ENCODE data around the gene EYS.
"Not testable (repeated sequence)": the region's sequence is repeated elsewhere in the genome, so short reads cannot be mapped to it uniquely, and the experiment has no call there.

The EYS gene

DNA sequence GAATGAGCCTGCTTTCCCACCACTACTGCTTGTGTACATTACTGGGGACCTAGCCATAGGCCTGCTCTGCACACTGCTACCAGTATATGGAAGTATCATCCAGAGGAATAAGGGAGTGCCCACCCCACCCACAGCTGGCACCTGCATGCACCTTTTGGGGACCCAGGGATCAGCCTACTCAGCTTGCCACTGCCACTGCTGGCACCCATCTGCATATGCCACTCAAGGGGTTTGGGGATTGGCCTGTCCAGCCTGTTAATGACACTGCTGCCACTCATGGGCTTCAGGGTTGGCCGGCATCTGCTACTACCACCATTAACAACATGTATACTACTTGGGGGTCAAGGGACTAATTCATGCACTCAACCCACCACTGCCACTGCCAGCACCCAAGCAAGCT, 1239.4 kb downstream of the EYS start:
- Histone ChIP-seq H3K4me3 (ENCODE audit: low read depth, low read length) (no peak overlapping the region), H3K27ac (no peak overlapping the region), H2AFZ (no peak overlapping the region), H3K36me3 (ENCODE audit: control insufficient read depth, insufficient read depth, low read length) (no peaks in the 10 kb centered on the region), H3K79me2 (no peaks in the 10 kb centered on the region), H3K27me3 (ENCODE audit: control insufficient read depth, insufficient read depth, low read length) (no peaks in the 10 kb centered on the region), H3K4me1 (no peaks in the 10 kb centered on the region), H3K9ac (no peak overlapping the region), H3K9me3 (ENCODE audit: control insufficient read depth, low read length) (no peaks in the 10 kb centered on the region), H3K4me2 (ENCODE audit: low read length) (no peak overlapping the region)
- TF ChIP-seq, protein P1, sequence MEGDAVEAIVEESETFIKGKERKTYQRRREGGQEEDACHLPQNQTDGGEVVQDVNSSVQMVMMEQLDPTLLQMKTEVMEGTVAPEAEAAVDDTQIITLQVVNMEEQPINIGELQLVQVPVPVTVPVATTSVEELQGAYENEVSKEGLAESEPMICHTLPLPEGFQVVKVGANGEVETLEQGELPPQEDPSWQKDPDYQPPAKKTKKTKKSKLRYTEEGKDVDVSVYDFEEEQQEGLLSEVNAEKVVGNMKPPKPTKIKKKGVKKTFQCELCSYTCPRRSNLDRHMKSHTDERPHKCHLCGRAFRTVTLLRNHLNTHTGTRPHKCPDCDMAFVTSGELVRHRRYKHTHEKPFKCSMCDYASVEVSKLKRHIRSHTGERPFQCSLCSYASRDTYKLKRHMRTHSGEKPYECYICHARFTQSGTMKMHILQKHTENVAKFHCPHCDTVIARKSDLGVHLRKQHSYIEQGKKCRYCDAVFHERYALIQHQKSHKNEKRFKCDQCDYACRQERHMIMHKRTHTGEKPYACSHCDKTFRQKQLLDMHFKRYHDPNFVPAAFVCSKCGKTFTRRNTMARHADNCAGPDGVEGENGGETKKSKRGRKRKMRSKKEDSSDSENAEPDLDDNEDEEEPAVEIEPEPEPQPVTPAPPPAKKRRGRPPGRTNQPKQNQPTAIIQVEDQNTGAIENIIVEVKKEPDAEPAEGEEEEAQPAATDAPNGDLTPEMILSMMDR (IDR thresholded peaks at IDR 0.05) = no peak

DNA sequence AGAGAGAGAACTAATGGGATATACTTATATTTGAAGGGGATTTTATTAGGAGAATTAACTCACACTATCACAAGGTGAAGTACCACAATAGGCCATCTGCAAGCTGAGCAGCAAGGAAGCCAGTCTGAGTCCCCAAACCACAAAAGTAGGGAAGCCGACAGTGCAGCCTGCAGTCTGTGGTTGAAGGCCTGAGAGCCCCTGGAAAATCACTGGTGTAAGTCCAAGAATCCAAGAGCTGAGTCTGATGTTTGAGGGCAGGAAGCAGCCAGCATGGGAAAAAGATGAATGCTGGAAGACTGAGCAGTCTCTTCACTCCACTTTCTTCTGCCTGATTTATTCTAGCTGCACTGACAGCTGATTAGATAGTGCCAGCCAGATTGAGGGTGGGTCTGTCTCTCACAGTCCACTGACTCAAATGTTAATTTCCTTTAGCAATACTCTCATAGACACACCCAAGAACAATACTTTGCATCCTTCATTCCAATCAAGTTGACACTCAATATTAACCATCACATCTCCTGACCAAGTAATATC, 1247.5 kb downstream of the EYS start:
- H3K9me3 ChIP-seq (ENCODE audit: control insufficient read depth, low read length) = no peaks in the 10 kb centered on the region
- H3K36me3 ChIP-seq (ENCODE audit: control insufficient read depth, insufficient read depth, low read length) = no peaks in the 10 kb centered on the region
- no peaks in the 10 kb centered on the region for H3K79me2 ChIP-seq
- H2AFZ ChIP-seq = no peak overlapping the region
- TF ChIP-seq, protein P1 (IDR thresholded peaks at IDR 0.05) = no peak
- H3K4me1 ChIP-seq = no peaks in the 10 kb centered on the region
- no peak overlapping the region for H3K4me2 ChIP-seq (ENCODE audit: low read length)
- H3K27ac ChIP-seq = no peak overlapping the region
- no peak overlapping the region for H3K9ac ChIP-seq
- H3K27me3 ChIP-seq (ENCODE audit: control insufficient read depth, insufficient read depth, low read length) = no peaks in the 10 kb centered on the region
- no peak overlapping the region for H3K4me3 ChIP-seq (ENCODE audit: low read depth, low read length)

DNA sequence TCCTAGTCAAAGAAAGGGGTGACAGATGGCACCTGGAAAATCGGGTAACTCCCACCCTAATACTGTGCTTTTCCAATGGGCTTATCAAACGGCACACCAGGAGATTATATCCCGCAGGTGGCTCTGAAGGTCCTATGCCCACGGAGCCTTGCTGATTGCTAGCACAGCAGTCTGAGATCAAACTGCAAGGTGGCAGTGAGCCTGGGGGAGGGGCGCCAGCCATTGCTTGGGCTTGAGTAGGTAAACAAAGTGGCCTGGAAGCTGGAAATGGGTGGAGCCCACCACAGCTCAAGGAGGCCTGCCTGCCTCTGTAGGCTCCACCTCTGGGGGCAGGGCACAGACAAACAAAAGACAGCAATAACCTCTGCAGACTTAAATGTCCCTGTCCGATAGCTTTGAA, 1258.9 kb downstream of the EYS start:
- H2AFZ ChIP-seq; H3K9me3 ChIP-seq (ENCODE audit: control insufficient read depth, low read length); H3K36me3 ChIP-seq (ENCODE audit: control insufficient read depth, insufficient read depth, low read length); H3K27me3 ChIP-seq (ENCODE audit: control insufficient read depth, insufficient read depth, low read length); H3K9ac ChIP-seq; H3K4me3 ChIP-seq (ENCODE audit: low read depth, low read length); H3K27ac ChIP-seq; H3K4me1 ChIP-seq; H3K79me2 ChIP-seq; H3K4me2 ChIP-seq (ENCODE audit: low read length): not testable (repeated sequence)

DNA sequence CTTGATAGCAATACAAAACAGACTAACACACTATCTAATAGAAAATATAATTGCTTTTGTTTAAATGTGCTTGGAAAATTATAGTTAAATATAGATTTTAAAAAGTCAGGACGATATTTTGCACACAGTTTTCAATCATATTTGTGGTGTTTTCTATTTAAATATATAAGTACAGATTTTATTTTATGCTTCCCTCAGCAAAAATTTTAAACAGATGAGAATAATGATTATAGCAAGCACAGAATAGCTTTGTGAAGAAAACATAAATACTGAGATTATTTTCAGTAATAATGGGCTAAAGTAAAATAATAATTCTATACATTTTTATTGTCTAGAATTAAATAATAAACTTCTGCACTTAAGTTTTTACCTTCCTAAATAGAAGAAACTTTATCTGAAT, 1262.0 kb downstream of the EYS start:
- no peaks in the 10 kb centered on the region for H3K79me2 ChIP-seq
- H3K27ac ChIP-seq = no peak overlapping the region
- no peak overlapping the region for H3K9ac ChIP-seq
- H3K4me1 ChIP-seq = no peaks in the 10 kb centered on the region
- no peaks in the 10 kb centered on the region for H3K27me3 ChIP-seq (ENCODE audit: control insufficient read depth, insufficient read depth, low read length)
- H2AFZ ChIP-seq = no peak overlapping the region
- no peaks in the 10 kb centered on the region for H3K36me3 ChIP-seq (ENCODE audit: control insufficient read depth, insufficient read depth, low read length)
- TF ChIP-seq, protein P1 (IDR thresholded peaks at IDR 0.05) = no peak
- no peak overlapping the region for H3K4me2 ChIP-seq (ENCODE audit: low read length)
- no peak overlapping the region for H3K4me3 ChIP-seq (ENCODE audit: low read depth, low read length)
- H3K9me3 ChIP-seq (ENCODE audit: control insufficient read depth, low read length) = no peaks in the 10 kb centered on the region

DNA sequence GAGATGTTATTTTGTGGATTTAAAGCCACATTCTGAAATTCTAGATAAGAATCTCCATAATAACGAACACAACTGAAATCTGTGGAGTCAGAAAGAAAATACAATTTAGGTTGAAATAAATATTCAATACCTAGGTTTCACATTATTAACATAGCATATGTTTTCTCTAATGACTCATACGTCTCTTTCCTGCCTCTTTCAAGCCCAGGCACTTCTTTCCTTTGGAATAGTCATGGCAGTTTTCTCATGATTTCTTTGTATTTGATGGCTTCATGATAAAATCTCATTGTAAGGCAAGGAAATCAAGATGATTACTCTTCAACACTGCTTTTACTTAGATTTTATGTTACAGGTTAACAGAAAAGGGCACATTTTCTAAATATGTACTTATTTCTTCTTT, 1267.8 kb downstream of the EYS start:
- no peaks in the 10 kb centered on the region for H3K9me3 ChIP-seq (ENCODE audit: control insufficient read depth, low read length)
- no peak overlapping the region for H3K27ac ChIP-seq
- H3K4me2 ChIP-seq (ENCODE audit: low read length) = no peak overlapping the region
- H3K4me1 ChIP-seq = no peaks in the 10 kb centered on the region
- no peaks in the 10 kb centered on the region for H3K27me3 ChIP-seq (ENCODE audit: control insufficient read depth, insufficient read depth, low read length)
- no peak overlapping the region for H2AFZ ChIP-seq
- no peak overlapping the region for H3K9ac ChIP-seq
- no peaks in the 10 kb centered on the region for H3K36me3 ChIP-seq (ENCODE audit: control insufficient read depth, insufficient read depth, low read length)
- H3K79me2 ChIP-seq = no peaks in the 10 kb centered on the region
- H3K4me3 ChIP-seq (ENCODE audit: low read depth, low read length) = no peak overlapping the region
- TF ChIP-seq, protein P1 (IDR thresholded peaks at IDR 0.05) = no peak

All from parathyroid adenoma (tissue), 2 donors.